Suprapubic skin (tissue), 4 donors: ENCODE measurements around the gene HGF. TPM values are rescaled to one million over a fixed set of nuclear protein-coding genes. Genes with fewer than 3 reads are reported as not detected.

ENCODE experiments used
- DNase-seq, 2 donors: peaks; one replicate each; pipeline ENCODE4 v3.0.0-alpha.2; 2019; ENCODE audit warnings: low spot score in 2 of 2
- H3K27ac ChIP-seq: fragments of 200-600 bp; sonication (generic); one replicate; pipeline ENCODE4 v1.5.1; 2019
- H3K27me3 ChIP-seq: fragments of 200-600 bp; sonication (generic); one replicate; pipeline ENCODE4 v1.5.1; 2019
- H3K36me3 ChIP-seq: fragments of 200-600 bp; sonication (generic); one replicate; pipeline ENCODE4 v1.5.1; 2019
- H3K4me1 ChIP-seq: fragments of 200-600 bp; sonication (generic); one replicate; pipeline ENCODE4 v1.5.1; 2019
- H3K4me3 ChIP-seq: fragments of 200-600 bp; sonication (generic); one replicate; pipeline ENCODE4 v1.5.1; 2019; ENCODE audit warnings: mild to moderate bottlenecking
- H3K9me3 ChIP-seq: fragments of 200-600 bp; sonication (generic); one replicate; pipeline ENCODE4 v1.5.1; 2019
- EP300 ChIP-seq: sonication (generic); formaldehyde crosslinking; IDR thresholded peaks from one replicate; pipeline ENCODE4 v1.6.1; 2017; ENCODE audit warnings: antibody characterized with exemption
- POLR2A ChIP-seq, 2 donors: fragments of 450-650 bp; IDR thresholded peaks; one replicate each; pipeline ENCODE4 v1.6.1; 2017; ENCODE audit warnings: antibody characterized with exemption in 2 of 2, mild to moderate bottlenecking in 2 of 2, moderate library complexity in 2 of 2
- POLR2AphosphoS5 ChIP-seq, 3 donors: sonication (generic); formaldehyde crosslinking; IDR thresholded peaks; one replicate each; pipeline ENCODE4 v1.6.1; 2017; ENCODE audit warnings: antibody characterized with exemption in 3 of 3
- WGBS: methylation state at CpG from one replicate; pipeline ENCODE4 v1.1.5; 2018; 5-methylcytosine and 5-hydroxymethylcytosine counted together
- total RNA-seq, 4 donors: library from RNA; depleted of rRNA; stranded (reverse); fragments of >200 nt; gene quantifications; one replicate each; pipeline ENCODE4 v1.1.0, GENCODE V29; 2016
- TF ChIP-seq, protein P1 (sequence below), 2 donors: fragments of 200-600 bp in 1 of 2; fragments of 450-650 bp in 1 of 2; sonication (generic) in 1 of 2; IDR thresholded peaks; one replicate each; pipeline ENCODE4 v1.5.1; 2016 to 2019; ENCODE audit warnings: antibody characterized with exemption in 2 of 2, mild to moderate bottlenecking in 1 of 2, moderate library complexity in 1 of 2

The HGF gene
- total RNA-seq, 4 donors from 2014 or later, result 0.47 to 1.9 (median 0.89) TPM

DNA sequence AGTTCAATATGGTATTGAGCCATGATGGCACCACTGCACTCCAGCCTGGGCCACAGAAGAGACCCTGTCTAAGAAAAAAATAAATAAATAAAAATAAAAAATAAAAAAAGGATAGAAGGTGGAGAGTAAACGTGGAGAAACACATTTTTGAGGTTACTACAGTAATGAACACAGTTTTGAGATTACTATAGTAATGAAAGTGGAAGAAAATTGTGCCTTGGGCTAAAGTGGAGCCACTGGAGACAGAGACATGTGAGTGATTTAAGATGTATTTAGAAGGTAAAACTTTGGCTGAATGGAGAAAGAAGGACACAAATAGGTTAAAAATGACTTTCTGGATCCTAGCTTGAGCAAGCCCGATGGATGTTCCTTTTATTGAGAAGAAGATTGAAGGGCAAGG lies 76.8 kb downstream of the HGF start:
- TF ChIP-seq EP300 (no peak), POLR2A (IDR thresholded peaks at IDR 0.05) (no peak), POLR2AphosphoS5 (IDR thresholded peaks at IDR 0.05) (no peak)
- TF ChIP-seq, protein P1, sequence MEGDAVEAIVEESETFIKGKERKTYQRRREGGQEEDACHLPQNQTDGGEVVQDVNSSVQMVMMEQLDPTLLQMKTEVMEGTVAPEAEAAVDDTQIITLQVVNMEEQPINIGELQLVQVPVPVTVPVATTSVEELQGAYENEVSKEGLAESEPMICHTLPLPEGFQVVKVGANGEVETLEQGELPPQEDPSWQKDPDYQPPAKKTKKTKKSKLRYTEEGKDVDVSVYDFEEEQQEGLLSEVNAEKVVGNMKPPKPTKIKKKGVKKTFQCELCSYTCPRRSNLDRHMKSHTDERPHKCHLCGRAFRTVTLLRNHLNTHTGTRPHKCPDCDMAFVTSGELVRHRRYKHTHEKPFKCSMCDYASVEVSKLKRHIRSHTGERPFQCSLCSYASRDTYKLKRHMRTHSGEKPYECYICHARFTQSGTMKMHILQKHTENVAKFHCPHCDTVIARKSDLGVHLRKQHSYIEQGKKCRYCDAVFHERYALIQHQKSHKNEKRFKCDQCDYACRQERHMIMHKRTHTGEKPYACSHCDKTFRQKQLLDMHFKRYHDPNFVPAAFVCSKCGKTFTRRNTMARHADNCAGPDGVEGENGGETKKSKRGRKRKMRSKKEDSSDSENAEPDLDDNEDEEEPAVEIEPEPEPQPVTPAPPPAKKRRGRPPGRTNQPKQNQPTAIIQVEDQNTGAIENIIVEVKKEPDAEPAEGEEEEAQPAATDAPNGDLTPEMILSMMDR (IDR thresholded peaks at IDR 0.05), result no peak
- Histone ChIP-seq H3K27me3 (no peaks in the 10 kb centered on the region), H3K9me3 (no peaks in the 10 kb centered on the region), H3K36me3 (no peaks in the 10 kb centered on the region), H3K4me1 (peaks cover 15% of the 10 kb centered on the region), H3K27ac (no peak overlapping the region), H3K4me3 (no peak overlapping the region)
- no peak for DNase-seq
- WGBS, result 77% methylated on average over 2 of the region's 2 CpGs

DNA sequence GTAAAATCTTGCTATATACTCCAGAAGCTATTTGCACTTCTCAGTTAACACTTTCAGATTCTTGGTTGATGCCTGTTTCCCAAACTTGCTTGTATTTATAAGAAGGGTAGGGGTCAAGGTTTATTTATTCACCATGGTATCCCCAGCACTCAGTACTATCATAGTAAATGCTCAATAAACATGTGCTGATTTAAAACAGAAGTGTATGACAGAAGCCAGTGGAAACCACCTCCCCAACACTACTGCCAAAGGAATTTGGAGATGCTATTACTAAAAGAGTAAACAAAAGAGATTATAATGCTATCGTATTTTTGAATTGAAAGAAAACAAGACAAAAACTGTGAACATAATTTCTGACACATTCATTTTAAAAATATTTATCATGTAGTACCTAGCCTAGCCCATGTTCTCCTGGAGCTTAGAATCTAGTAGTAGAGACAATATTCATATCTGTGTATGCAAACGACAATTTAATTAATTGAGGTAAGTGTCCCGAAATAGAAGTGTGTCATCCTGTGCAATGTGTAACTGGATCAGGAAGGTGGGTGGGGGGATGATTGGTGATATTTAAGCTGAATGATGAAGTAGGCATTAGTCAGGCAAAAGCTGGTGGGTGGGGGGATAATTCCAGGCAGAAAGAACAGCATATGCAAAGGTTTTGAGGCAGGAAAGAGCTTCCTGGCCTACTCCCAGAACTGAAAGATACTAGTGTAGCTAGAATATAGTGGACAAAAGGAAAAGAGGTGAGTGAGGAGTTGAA lies 77.5 kb downstream of the HGF start:
- Histone ChIP-seq H3K9me3 (no peaks in the 10 kb centered on the region), H3K4me3 (no peak overlapping the region), H3K36me3 (no peaks in the 10 kb centered on the region), H3K27me3 (no peaks in the 10 kb centered on the region), H3K4me1 (peaks cover 15% of the 10 kb centered on the region), H3K27ac (no peak overlapping the region)
- DNase-seq, result no peak
- WGBS, result 78% methylated on average over 3 of the region's 3 CpGs
- TF ChIP-seq POLR2A (IDR thresholded peaks at IDR 0.05) (no peak), POLR2AphosphoS5 (IDR thresholded peaks at IDR 0.05) (no peak), EP300 (no peak)
- TF ChIP-seq, protein P1 (IDR thresholded peaks at IDR 0.05), result no peak

DNA sequence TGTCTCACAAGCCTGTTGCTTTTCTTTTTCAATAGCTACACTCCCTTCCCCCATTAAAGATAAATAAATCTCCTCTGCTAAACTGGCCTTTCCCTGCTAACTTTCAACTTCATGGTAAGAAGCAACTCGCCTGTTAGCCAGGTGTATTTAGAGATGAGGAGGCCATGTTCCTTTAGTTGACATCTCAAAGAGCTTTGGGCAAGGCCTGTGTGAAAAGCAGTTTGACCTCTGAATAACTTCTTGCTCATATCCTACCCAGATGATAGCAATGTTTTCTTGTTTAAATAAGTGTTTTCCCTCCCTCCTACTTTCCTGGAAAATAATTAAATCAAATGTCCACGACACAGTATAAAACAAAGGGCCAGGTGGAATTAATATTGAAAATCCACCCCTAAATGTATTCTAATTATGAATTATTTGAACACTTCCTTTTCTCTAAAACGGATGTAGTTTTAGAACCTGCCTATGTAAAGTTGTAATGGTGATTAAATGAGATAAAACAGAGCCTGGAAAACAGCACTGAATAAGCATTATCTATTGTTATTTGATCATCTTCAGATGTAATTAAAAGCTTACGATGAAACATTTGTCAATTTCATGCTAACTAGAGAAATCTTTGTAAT lies 78.5 kb downstream of the HGF start:
- no peak for DNase-seq
- TF ChIP-seq, protein P1 (IDR thresholded peaks at IDR 0.05), result no peak
- TF ChIP-seq POLR2A (IDR thresholded peaks at IDR 0.05) (no peak), EP300 (no peak), POLR2AphosphoS5 (IDR thresholded peaks at IDR 0.05) (no peak)
- H3K27me3 ChIP-seq, result no peaks in the 10 kb centered on the region

DNA sequence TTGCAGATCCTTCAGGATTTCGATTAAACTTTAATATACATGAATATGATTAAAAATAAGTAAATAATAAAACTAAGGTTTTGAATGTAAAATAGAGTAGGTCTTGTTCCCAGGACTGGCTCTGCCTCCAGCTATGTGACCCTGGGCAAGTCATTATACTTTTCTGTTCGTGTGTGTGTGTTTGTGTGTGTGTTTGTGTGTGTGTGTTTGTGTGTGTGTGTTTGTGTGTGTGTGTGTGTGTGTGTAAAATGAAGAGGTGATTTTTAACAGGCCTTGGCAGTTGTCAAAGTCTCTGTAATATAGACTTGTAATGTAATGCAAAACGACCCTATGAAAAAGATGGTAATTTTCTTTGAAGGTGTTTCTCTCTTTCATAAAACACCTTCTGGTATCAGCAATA lies 79.2 kb downstream of the HGF start:
- WGBS, result 69% methylated on average over 3 of the region's 3 CpGs

More for the DNA sequence above, 78.5 kb downstream of the HGF start:
- no peaks in the 10 kb centered on the region for H3K9me3 ChIP-seq
- no peaks in the 10 kb centered on the region for H3K36me3 ChIP-seq
- 81% methylated on average over 4 of the region's 4 CpGs for WGBS
- no peak overlapping the region for H3K27ac ChIP-seq
- H3K4me3 ChIP-seq, result no peak overlapping the region
- H3K4me1 ChIP-seq, result peaks cover 15% of the 10 kb centered on the region

DNA sequence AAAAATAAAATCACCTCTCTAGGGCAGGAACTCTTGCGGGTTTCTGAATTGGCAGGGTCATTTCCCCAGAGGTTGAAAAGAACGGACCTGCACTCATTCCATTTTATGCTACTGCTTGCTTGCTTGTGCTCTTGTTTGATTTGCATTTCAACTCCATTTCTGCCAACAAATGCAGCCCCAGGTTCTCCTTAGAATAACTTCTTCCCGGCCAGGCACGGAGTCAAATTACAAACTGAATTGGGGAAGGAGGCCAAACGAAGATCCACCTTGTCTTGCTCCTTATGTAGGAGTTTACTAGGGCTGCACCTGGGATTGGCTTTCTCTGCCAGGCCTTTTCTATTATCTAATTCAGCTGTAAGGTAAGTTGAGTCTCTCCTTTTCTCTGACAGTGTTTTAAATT lies 79.6 kb downstream of the HGF start:
- Histone ChIP-seq H3K9me3 (no peaks in the 10 kb centered on the region), H3K36me3 (no peaks in the 10 kb centered on the region), H3K27ac (no peak overlapping the region), H3K4me1 (peaks cover 16% of the 10 kb centered on the region), H3K27me3 (no peaks in the 10 kb centered on the region), H3K4me3 (no peak overlapping the region)
- TF ChIP-seq, protein P1 (IDR thresholded peaks at IDR 0.05), result no peak
- TF ChIP-seq POLR2AphosphoS5 (IDR thresholded peaks at IDR 0.05) (no peak), EP300 (no peak), POLR2A (IDR thresholded peaks at IDR 0.05) (no peak)
- 38% methylated on average over 5 of the region's 5 CpGs for WGBS
- DNase-seq, result no peak

More for the DNA sequence above, 79.2 kb downstream of the HGF start:
- Histone ChIP-seq H3K27ac (no peak overlapping the region), H3K4me1 (peaks cover 15% of the 10 kb centered on the region), H3K9me3 (no peaks in the 10 kb centered on the region), H3K36me3 (no peaks in the 10 kb centered on the region), H3K4me3 (no peak overlapping the region), H3K27me3 (no peaks in the 10 kb centered on the region)
- TF ChIP-seq EP300 (no peak), POLR2A (IDR thresholded peaks at IDR 0.05) (no peak), POLR2AphosphoS5 (IDR thresholded peaks at IDR 0.05) (no peak)
- TF ChIP-seq, protein P1 (IDR thresholded peaks at IDR 0.05), result no peak
- no peak for DNase-seq
